ENCODE results near the gene SLC25A11.
"Not testable (repeated sequence)": the region's sequence is repeated elsewhere in the genome, so short reads cannot be mapped to it uniquely, and the experiment has no call there.

SLC25A11 gene

GRCh38 chr17:4919511-4920047 lies 20.3 kb downstream of the SLC25A11 start:
- H3K4me3 ChIP-seq (ENCODE audit: low read depth, low read length), result no peak overlapping the region
- no peak for DNase-seq (ENCODE audit: low read depth)
- no peak for TF ChIP-seq CTCF (conservative IDR thresholded peaks at IDR 0.05; ENCODE audit: low read depth, low read length)

DNA sequence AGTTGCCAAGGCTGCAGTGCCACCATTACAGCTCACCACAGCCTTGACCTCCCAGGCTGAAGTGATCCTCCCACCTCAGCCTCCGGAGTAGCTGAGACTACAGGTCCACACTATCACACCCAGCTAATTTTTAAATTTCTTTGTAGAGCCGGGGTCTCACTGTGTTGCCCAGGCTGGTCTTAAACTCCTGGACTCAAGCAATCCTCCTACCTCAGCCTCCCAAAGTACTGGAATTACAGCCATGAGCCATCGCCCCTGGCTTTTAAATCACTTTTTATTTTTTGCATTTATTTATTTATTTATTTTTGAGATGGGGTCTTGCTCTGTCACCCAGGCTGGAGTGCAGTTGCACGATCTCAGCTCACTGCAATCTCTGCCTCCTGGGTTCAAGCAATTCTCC lies 25.3 kb downstream of the SLC25A11 start:
- H3K4me3 ChIP-seq (ENCODE audit: low read depth, low read length); DNase-seq (ENCODE audit: low read depth): not testable (repeated sequence)

- DNase-seq (ENCODE audit: low read depth), result peak; percentile 27
- H3K4me3 ChIP-seq (ENCODE audit: low read depth, low read length), result no peak overlapping the region
- TF ChIP-seq CTCF (conservative IDR thresholded peaks at IDR 0.05; ENCODE audit: low read depth, low read length), result no peak
Measured at GRCh38 chr17:4913994-4914393, 25.9 kb downstream of the SLC25A11 start.

GRCh38 chr17:4908711-4909496 lies 30.9 kb downstream of the SLC25A11 start:
- TF ChIP-seq CTCF (conservative IDR thresholded peaks at IDR 0.05; ENCODE audit: low read depth, low read length), result peak; percentile 86
- H3K4me3 ChIP-seq (ENCODE audit: low read depth, low read length), result no peak overlapping the region
- peak; percentile 98 for DNase-seq (ENCODE audit: low read depth)

- TF ChIP-seq CTCF (conservative IDR thresholded peaks at IDR 0.05; ENCODE audit: low read depth, low read length), result no peak
- DNase-seq (ENCODE audit: low read depth), result peak; percentile 31
- no peak overlapping the region for H3K4me3 ChIP-seq (ENCODE audit: low read depth, low read length)
Measured at GRCh38 chr17:4908301-4908700, 31.5 kb downstream of the SLC25A11 start.

DNA sequence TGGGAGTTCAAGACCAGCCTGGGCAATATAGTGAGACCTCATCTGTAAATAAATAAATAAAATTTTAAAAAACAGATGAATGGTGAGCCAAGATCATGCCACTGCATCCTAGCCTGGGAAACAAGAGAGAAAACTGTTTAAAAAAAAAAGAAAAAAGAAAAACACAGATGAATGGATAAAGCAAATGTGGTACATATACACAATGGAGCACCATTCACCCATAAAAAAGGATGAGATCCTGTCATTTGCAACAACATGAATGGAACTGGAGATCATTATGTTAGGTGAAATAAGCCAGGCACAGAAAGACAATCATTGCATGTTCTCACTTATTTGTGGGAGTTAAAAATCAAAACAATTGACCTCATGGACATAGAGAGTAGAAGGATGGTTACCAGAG lies 33.2 kb downstream of the SLC25A11 start:
- H3K4me3 ChIP-seq (ENCODE audit: low read depth, low read length), result not testable (repeated sequence)

DNA sequence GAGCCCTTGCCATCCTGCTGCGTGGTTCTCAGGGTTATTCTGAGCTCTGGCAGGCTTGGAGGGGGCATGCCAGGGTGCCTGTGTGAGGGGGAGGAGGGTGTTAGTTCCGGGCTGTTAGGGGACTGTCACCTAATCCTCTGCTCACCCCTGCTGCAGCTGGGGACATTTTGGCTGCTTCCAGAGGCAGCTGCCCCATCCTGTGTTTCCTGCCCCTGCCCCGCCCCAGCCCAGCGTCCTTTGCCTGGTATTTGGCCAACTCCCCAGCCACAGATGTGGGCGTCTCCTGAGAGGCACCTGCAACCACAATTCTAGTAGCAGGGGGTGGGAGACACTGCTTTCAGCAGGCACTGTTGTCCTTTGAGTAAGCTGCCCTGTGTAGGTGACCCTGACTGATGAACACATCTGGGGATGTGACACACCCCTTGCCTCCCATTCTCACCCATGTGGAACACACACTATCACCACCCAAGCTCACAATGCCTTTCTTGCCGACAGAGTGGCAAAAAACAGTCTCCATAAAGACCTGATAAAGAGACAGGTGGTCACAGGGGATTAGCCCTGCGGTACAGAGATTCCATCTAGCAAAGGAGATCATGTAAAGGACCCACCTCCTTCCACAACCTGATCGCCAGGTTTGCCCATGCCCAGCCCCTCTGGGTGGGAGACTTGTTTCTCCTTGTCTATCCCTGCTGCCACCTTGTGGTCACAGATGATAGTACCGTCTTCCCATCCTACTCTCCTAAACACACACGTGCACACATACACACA lies 36.6 kb downstream of the SLC25A11 start, which contains the start of gene CHRNE:
CHRNE (minus strand) TSS at position 48 of the 768 bp plus-strand sequence; CDS start at position 13, 35 bp downstream.
- no peak within 1 kb of the TSS for H3K4me3 ChIP-seq (ENCODE audit: low read depth, low read length)
- peak; percentile 90 for DNase-seq (ENCODE audit: low read depth)

More for the DNA sequence above, 33.2 kb downstream of the SLC25A11 start:
- not testable (repeated sequence) for DNase-seq (ENCODE audit: low read depth)

More for the DNA sequence above, 36.6 kb downstream of the SLC25A11 start, which contains the start of gene CHRNE:
- peak; percentile 81 for TF ChIP-seq CTCF (conservative IDR thresholded peaks at IDR 0.05; ENCODE audit: low read depth, low read length)

All from choroid plexus epithelial cell (primary cell).